ENCODE measurements around the gene AUH. TPM values are rescaled to one million over a fixed set of nuclear protein-coding genes. Genes with fewer than 3 reads are reported as not detected.

AUH gene
- total RNA-seq, 1 donor from 2014 or later = 8.8 TPM

DNA sequence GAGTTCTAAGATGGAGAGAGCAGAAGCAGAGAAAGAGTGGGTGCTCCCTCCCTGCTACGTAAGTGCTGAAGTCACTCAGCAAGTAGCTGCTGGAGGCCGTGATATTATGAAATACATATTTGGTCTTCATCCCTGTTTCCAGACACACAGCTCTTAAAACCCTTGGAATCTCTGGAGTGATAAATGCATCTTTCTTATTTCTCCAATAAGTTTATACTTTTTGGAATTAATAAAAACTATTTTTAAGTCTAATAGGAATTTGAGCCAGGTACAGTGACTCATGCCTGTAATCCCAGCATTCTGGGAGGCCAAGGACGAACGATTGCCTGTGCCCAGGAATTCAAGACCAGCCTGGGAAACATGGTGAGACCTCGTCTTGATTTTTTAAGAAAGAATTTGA is 60.6 kb downstream of the AUH start:
- Mint-ChIP-seq H3K27ac (ENCODE audit: unreplicated experiment) (peak overlapping the region; percentile 67), H3K27me3 (ENCODE audit: low read depth) (no peaks in the 10 kb centered on the region), H3K4me1 (ENCODE audit: low read depth) (peaks cover 25% of the 10 kb centered on the region), H3K4me3 (ENCODE audit: unreplicated experiment) (no peak overlapping the region), H3K36me3 (ENCODE audit: low read depth) (peaks cover 5% of the 10 kb centered on the region), H3K9me3 (ENCODE audit: low read depth) (no peaks in the 10 kb centered on the region)
- no peak for TF ChIP-seq CTCF (IDR thresholded peaks at IDR 0.05)
- no peak for DNase-seq (ENCODE audit: low spot score)

GRCh38 chr9:91298311-91298710 is 63.4 kb downstream of the AUH start:
- no peak for DNase-seq (ENCODE audit: low spot score)
- no peak for TF ChIP-seq CTCF (IDR thresholded peaks at IDR 0.05)
- no peak overlapping the region for H3K27ac Mint-ChIP-seq (ENCODE audit: unreplicated experiment)
- no peaks in the 10 kb centered on the region for H3K9me3 Mint-ChIP-seq (ENCODE audit: low read depth)
- peaks cover 11% of the 10 kb centered on the region for H3K4me1 Mint-ChIP-seq (ENCODE audit: low read depth)
- H3K4me3 Mint-ChIP-seq (ENCODE audit: unreplicated experiment) = no peak overlapping the region
- peaks cover 16% of the 10 kb centered on the region for H3K36me3 Mint-ChIP-seq (ENCODE audit: low read depth)
- no peaks in the 10 kb centered on the region for H3K27me3 Mint-ChIP-seq (ENCODE audit: low read depth)

- no peak for TF ChIP-seq CTCF (IDR thresholded peaks at IDR 0.05)
- Mint-ChIP-seq H3K4me3 (ENCODE audit: unreplicated experiment) (no peak overlapping the region), H3K27ac (ENCODE audit: unreplicated experiment) (no peak overlapping the region), H3K4me1 (ENCODE audit: low read depth) (peaks cover 5% of the 10 kb centered on the region), H3K27me3 (ENCODE audit: low read depth) (no peaks in the 10 kb centered on the region), H3K36me3 (ENCODE audit: low read depth) (peaks cover 24% of the 10 kb centered on the region), H3K9me3 (ENCODE audit: low read depth) (no peaks in the 10 kb centered on the region)
- DNase-seq (ENCODE audit: low spot score) = no peak
Observed at GRCh38 chr9:91297306-91297705, 64.4 kb downstream of the AUH start.

DNA sequence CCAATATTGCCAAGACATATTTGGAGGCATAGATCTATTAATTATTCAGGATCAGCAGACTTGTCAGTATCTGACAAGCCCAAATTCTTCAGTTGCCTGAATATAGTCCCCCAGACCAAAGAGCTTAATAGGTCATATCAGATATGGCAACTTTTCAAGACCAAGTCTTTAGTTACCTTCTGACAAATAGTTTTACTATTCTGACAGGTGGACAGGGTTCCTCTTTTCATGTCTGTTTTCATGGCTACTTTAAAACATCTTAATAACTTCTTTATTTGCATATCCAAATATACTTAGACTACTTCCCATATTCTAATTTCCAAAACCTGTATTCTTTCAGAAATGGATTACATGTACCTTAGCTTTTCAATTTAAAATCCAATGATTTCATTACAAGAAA is 65.4 kb downstream of the AUH start:
- peaks cover 25% of the 10 kb centered on the region for H3K36me3 Mint-ChIP-seq (ENCODE audit: low read depth)
- no peak for DNase-seq (ENCODE audit: low spot score)
- H3K27me3 Mint-ChIP-seq (ENCODE audit: low read depth) = no peaks in the 10 kb centered on the region
- no peaks in the 10 kb centered on the region for H3K9me3 Mint-ChIP-seq (ENCODE audit: low read depth)
- H3K4me1 Mint-ChIP-seq (ENCODE audit: low read depth) = peaks cover 2% of the 10 kb centered on the region
- no peak overlapping the region for H3K27ac Mint-ChIP-seq (ENCODE audit: unreplicated experiment)
- TF ChIP-seq CTCF (IDR thresholded peaks at IDR 0.05) = no peak
- H3K4me3 Mint-ChIP-seq (ENCODE audit: unreplicated experiment) = no peak overlapping the region

DNA sequence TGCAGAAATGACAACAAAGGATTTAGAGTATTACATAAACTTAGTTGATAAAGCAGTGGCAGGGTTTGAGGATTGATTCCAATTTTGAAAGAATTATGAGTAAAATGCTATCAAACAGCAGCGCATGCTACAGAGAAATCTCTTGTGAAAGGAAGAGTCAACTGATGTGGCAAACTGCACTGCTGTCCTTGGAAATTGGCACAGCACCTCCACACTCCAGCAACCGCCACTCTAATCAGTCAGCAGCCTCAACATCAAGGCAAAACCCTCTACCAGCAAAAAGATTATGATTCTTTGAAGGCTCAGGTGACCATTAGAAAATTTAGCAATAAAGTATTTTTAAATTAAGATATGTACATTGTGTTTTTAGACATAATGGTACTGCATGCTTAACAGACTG is 66.4 kb downstream of the AUH start:
- Mint-ChIP-seq H3K4me1 (ENCODE audit: low read depth) (no peaks in the 10 kb centered on the region), H3K9me3 (ENCODE audit: low read depth) (no peaks in the 10 kb centered on the region), H3K27ac (ENCODE audit: unreplicated experiment) (no peak overlapping the region), H3K4me3 (ENCODE audit: unreplicated experiment) (no peak overlapping the region), H3K27me3 (ENCODE audit: low read depth) (no peaks in the 10 kb centered on the region), H3K36me3 (ENCODE audit: low read depth) (peaks cover 31% of the 10 kb centered on the region)
- DNase-seq (ENCODE audit: low spot score) = no peak
- no peak for TF ChIP-seq CTCF (IDR thresholded peaks at IDR 0.05)
